GM19372 (cell line): Measurements from ENCODE around the gene SIDT1.

Source experiments
- ATAC-seq: cut with Tn5 transposase; IDR thresholded peaks from one replicate; pipeline ENCODE4 v1.9.1; 2021; ENCODE audit warnings: mild to moderate bottlenecking, low read depth, moderate library complexity; ENCODE audit not compliant: unreplicated experiment

The SIDT1 gene

GRCh38 chr3:113664523-113665094, 132.3 kb downstream of the SIDT1 start:
- no peak for ATAC-seq

- no peak for ATAC-seq
These were observed 135.7 kb downstream of the SIDT1 start for GRCh38 chr3:113668015-113668414.

GRCh38 chr3:113673593-113673992, 141.2 kb downstream of the SIDT1 start:
- no peak for ATAC-seq

GRCh38 chr3:113676261-113676660, 143.9 kb downstream of the SIDT1 start:
- ATAC-seq: no peak

- ATAC-seq: no peak
These were observed 145.4 kb downstream of the SIDT1 start for GRCh38 chr3:113677737-113678136.

- ATAC-seq: no peak
These were observed 146.4 kb downstream of the SIDT1 start for GRCh38 chr3:113678773-113679172.
